HG02678 (cell line): ENCODE measurements around the gene STK11.
"Not testable (repeated sequence)": the region's sequence is repeated elsewhere in the genome, so short reads cannot be mapped to it uniquely, and the experiment has no call there.

Experiments
- ATAC-seq: cut with Tn5 transposase; IDR thresholded peaks from one replicate; pipeline ENCODE4 v1.9.1; 2021; ENCODE audit warnings: mild to moderate bottlenecking, moderate library complexity; ENCODE audit not compliant: unreplicated experiment

Gene STK11

GRCh38 chr19:1168572-1169410 is 36.8 kb upstream of the STK11 start:
- ATAC-seq: no peak

GRCh38 chr19:1169411-1169791 is 36.2 kb upstream of the STK11 start:
- ATAC-seq: no peak

GRCh38 chr19:1169921-1170885 is 35.4 kb upstream of the STK11 start:
- no peak for ATAC-seq

- no peak for ATAC-seq
These were observed 34.4 kb upstream of the STK11 start for GRCh38 chr19:1170938-1171754.

GRCh38 chr19:1171755-1172352 is 33.7 kb upstream of the STK11 start:
- no peak for ATAC-seq

- ATAC-seq: no peak
These were observed 33.0 kb upstream of the STK11 start for GRCh38 chr19:1172353-1173158.

GRCh38 chr19:1173159-1173844 is 32.3 kb upstream of the STK11 start:
- no peak for ATAC-seq

GRCh38 chr19:1173845-1174809 is 31.5 kb upstream of the STK11 start, which contains the start of gene SBNO2:
Gene SBNO2 (minus strand): TSS chr19:1174268. CDS start chr19:1154276, 19,992 bp downstream.
- peak; percentile 81 for ATAC-seq

- no peak for ATAC-seq
These were observed 28.1 kb upstream of the STK11 start for GRCh38 chr19:1177322-1178114.

GRCh38 chr19:1181606-1182005 is 24.0 kb upstream of the STK11 start:
- ATAC-seq: no peak

GRCh38 chr19:1182068-1182467 is 23.5 kb upstream of the STK11 start:
- ATAC-seq: no peak

- no peak for ATAC-seq
These were observed 22.9 kb upstream of the STK11 start for GRCh38 chr19:1182727-1183126.

GRCh38 chr19:1183543-1184172 is 21.9 kb upstream of the STK11 start:
- ATAC-seq: no peak

GRCh38 chr19:1189419-1189818 is 16.2 kb upstream of the STK11 start:
- no peak for ATAC-seq

- no peak for ATAC-seq
These were observed 6.0 kb upstream of the STK11 start for GRCh38 chr19:1199531-1199930.

- ATAC-seq: not testable (repeated sequence)
These were observed 5.0 kb upstream of the STK11 start for GRCh38 chr19:1200614-1201013.
